Keratinocyte (primary cell): Measurements from ENCODE around the gene PITPNC1. TPM values are rescaled to one million over a fixed set of nuclear protein-coding genes. Genes with fewer than 3 reads are reported as not detected.

Source experiments
- DNase-seq: peaks from one replicate; pipeline ENCODE4 v3.0.0-alpha.2; 2011; ENCODE audit warnings: low read depth, missing footprints, low spot score
- FAIRE-seq: peaks from 2 replicates; lab custom pipeline; 2011; peaks lifted over from hg19 to GRCh38; lab: Jason Lieb, UNC
- H2AFZ ChIP-seq: 2 replicates; pipeline ENCODE4 v1.6.0; 2012; ENCODE audit warnings: low read length, control low read depth, inconsistent platforms; ENCODE audit not compliant: control insufficient read depth
- H3K27ac ChIP-seq: 2 replicates; pipeline ENCODE4 v1.5.1; 2011; ENCODE audit warnings: low read length; ENCODE audit not compliant: control insufficient read depth, insufficient read depth
- H3K27me3 ChIP-seq: 3 replicates; pipeline ENCODE4 v1.6.0; 2011; ENCODE audit warnings: low read length; ENCODE audit not compliant: control insufficient read depth, insufficient read depth; ENCODE audit errors: extremely low read depth
- H3K36me3 ChIP-seq, 2 experiments: 2 replicates in 1 of 2; 3 replicates in 1 of 2; pipeline ENCODE4 v1.5.1; 2011; ENCODE audit warnings: low read length in 2 of 2, mild to moderate bottlenecking in 1 of 2; ENCODE audit not compliant: control insufficient read depth in 2 of 2, insufficient read depth in 2 of 2; ENCODE audit errors: extremely low read depth in 1 of 2
- H3K4me1 ChIP-seq: 3 replicates; pipeline ENCODE4 v1.5.1; 2011; ENCODE audit warnings: low read length; ENCODE audit not compliant: control insufficient read depth, insufficient read depth; ENCODE audit errors: extremely low read depth
- H3K4me2 ChIP-seq: 3 replicates; pipeline ENCODE4 v1.6.0; 2011; ENCODE audit warnings: low read depth, low read length; ENCODE audit not compliant: control insufficient read depth, insufficient read depth; ENCODE audit errors: extremely low read depth
- H3K4me3 ChIP-seq, 3 experiments: fragments of 200-600 bp in 1 of 3; sonication (generic) in 1 of 3; 2 replicates in 2 of 3; 3 replicates in 1 of 3; pipeline ENCODE4 v1.5.1; 2011 to 2016; ENCODE audit warnings: low read length in 3 of 3, mild to moderate bottlenecking in 3 of 3, control low read depth in 2 of 3, inconsistent platforms in 1 of 3, low read depth in 1 of 3, mixed read lengths in 1 of 3, mixed run types in 1 of 3, moderate library complexity in 1 of 3; ENCODE audit not compliant: control insufficient read depth in 2 of 3, insufficient read depth in 2 of 3; ENCODE audit errors: extremely low read depth in 1 of 3
- H3K79me2 ChIP-seq: 2 replicates; pipeline ENCODE4 v1.6.0; 2012; ENCODE audit warnings: low read length; ENCODE audit not compliant: control insufficient read depth, insufficient read depth
- H3K9ac ChIP-seq: 3 replicates; pipeline ENCODE4 v1.6.0; 2011; ENCODE audit warnings: low read length; ENCODE audit not compliant: control insufficient read depth, insufficient read depth; ENCODE audit errors: extremely low read depth
- H3K9me1 ChIP-seq: 3 replicates; pipeline ENCODE4 v1.6.0; 2011; ENCODE audit warnings: low read length; ENCODE audit not compliant: control insufficient read depth, insufficient read depth; ENCODE audit errors: extremely low read depth
- H3K9me3 ChIP-seq: 2 replicates; pipeline ENCODE4 v1.5.1; 2012; ENCODE audit warnings: low read depth, low read length; ENCODE audit not compliant: control insufficient read depth
- H4K20me1 ChIP-seq: 3 replicates; pipeline ENCODE4 v1.6.0; 2011; ENCODE audit warnings: low read length; ENCODE audit not compliant: control insufficient read depth, insufficient read depth; ENCODE audit errors: extremely low read depth
- CTCF ChIP-seq, 3 experiments: IDR thresholded peaks in 1 of 3; conservative IDR thresholded peaks in 1 of 3; optimal IDR thresholded peaks in 1 of 3; 2 replicates in 2 of 3; 3 replicates in 1 of 3; pipeline versions ENCODE3 to v1.5.1; 2011; ENCODE audit warnings: low read length in 3 of 3, mild to moderate bottlenecking in 3 of 3, moderate library complexity in 2 of 3, control low read depth in 1 of 3, inconsistent platforms in 1 of 3; ENCODE audit not compliant: insufficient read depth in 2 of 3; ENCODE audit errors: extremely low read depth in 1 of 3
- EZH2 ChIP-seq: IDR thresholded peaks from one replicate; pipeline ENCODE4 v1.6.1; 2012; ENCODE audit warnings: inconsistent platforms, mild to moderate bottlenecking, low read length, moderate library complexity
- dilution Hi-C: fragments of 300-500 bp; cut with MboI; formaldehyde crosslinking; loops from one replicate; pipeline ENCODE4 v1.7.0; 2020; ENCODE audit warnings: low sequenced_read_pairs; ENCODE audit not compliant: extremely low pct_ligation_motif_present
- polyA plus RNA-seq, 5 experiments: library from polyadenylated mRNA; depleted of rRNA in 3 of 5; stranded (reverse) in 3 of 5; stranded (forward) in 1 of 5; unstranded in 1 of 5; fragments of >200 nt; gene quantifications; 1 replicate in 1 of 5; 2 replicates in 3 of 5; 3 replicates in 1 of 5; pipeline versions ENCODE4 v1.2.1 to v1.2.3, GENCODE V29; 2011 to 2012; ENCODE audit warnings: missing spikeins in 2 of 5, low read depth in 1 of 5, low replicate concordance in 1 of 5

Gene PITPNC1
- polyA plus RNA-seq, 1 donor (not counting 4 experiments of a cell fraction or from before 2014, with no cell fraction given): 24.8 TPM

- Histone ChIP-seq H3K27me3 (no peaks in the 10 kb centered on the region), H3K9ac (no peak overlapping the region), H2AFZ (no peak overlapping the region), H3K9me1 (no peaks in the 10 kb centered on the region), H4K20me1 (no peaks in the 10 kb centered on the region), H3K4me1 (no peaks in the 10 kb centered on the region), H3K9me3 (no peaks in the 10 kb centered on the region), H3K79me2 (no peaks in the 10 kb centered on the region), H3K4me2 (no peak overlapping the region), H3K27ac (no peak overlapping the region), H3K36me3 (peaks cover 0 to 6% of the 10 kb centered on the region in 2 experiments), H3K4me3 (no peak overlapping the region)
- TF ChIP-seq CTCF (optimal IDR thresholded peaks at IDR 0.05 in 1 of 3, IDR thresholded peaks at IDR 0.05 in 1 of 3, conservative IDR thresholded peaks at IDR 0.05 in 1 of 3; ENCODE audit: extremely low read depth in 1 of 3, insufficient read depth in 2 of 3, low read length in 3 of 3) (no peak), EZH2 (no peak)
- dilution Hi-C loops: no loop called here
- DNase-seq (no peak), FAIRE-seq (no peak)
Observed at GRCh38 chr17:67557052-67557845, 180.2 kb downstream of the PITPNC1 start.

- Histone ChIP-seq H3K4me1 (no peaks in the 10 kb centered on the region), H2AFZ (no peak overlapping the region), H3K4me2 (no peak overlapping the region), H3K27ac (no peak overlapping the region), H3K9ac (no peak overlapping the region), H3K4me3 (no peak overlapping the region), H3K9me1 (no peaks in the 10 kb centered on the region), H3K79me2 (no peaks in the 10 kb centered on the region), H4K20me1 (no peaks in the 10 kb centered on the region), H3K9me3 (no peaks in the 10 kb centered on the region), H3K36me3 (peaks cover 0 to 8% of the 10 kb centered on the region in 2 experiments), H3K27me3 (no peaks in the 10 kb centered on the region)
- TF ChIP-seq CTCF (optimal IDR thresholded peaks at IDR 0.05 in 1 of 3, IDR thresholded peaks at IDR 0.05 in 1 of 3, conservative IDR thresholded peaks at IDR 0.05 in 1 of 3; ENCODE audit: extremely low read depth in 1 of 3, insufficient read depth in 2 of 3, low read length in 3 of 3) (no peak), EZH2 (no peak)
- dilution Hi-C loops: no loop called here
- FAIRE-seq: no peak
- DNase-seq: no peak
Observed at GRCh38 chr17:67557921-67558320, 180.8 kb downstream of the PITPNC1 start.
